GM13977 (cell line): ENCODE results near the gene NTM.

Experiments
- DNase-seq: peaks from one replicate; pipeline ENCODE4 v3.0.0; 2012; ENCODE audit warnings: low spot score
- in situ Hi-C: fragments of 300-500 bp; cut with MboI; formaldehyde crosslinking; loops from one replicate; pipeline ENCODE4 v1.12.0; 2022; ENCODE audit warnings: low sequenced_read_pairs, low pct_unique_long_range_greater_than_20kb, mixed read lengths, inconsistent platforms; ENCODE audit not compliant: unreplicated experiment
- TF ChIP-seq, protein P1 (sequence below): IDR thresholded peaks from 2 replicates; pipeline ENCODE4 v1.5.1; 2012; ENCODE audit warnings: mild to moderate bottlenecking, control low read depth; ENCODE audit not compliant: insufficient read depth; ENCODE audit errors: extremely low read depth, missing control alignments

Gene NTM

DNA sequence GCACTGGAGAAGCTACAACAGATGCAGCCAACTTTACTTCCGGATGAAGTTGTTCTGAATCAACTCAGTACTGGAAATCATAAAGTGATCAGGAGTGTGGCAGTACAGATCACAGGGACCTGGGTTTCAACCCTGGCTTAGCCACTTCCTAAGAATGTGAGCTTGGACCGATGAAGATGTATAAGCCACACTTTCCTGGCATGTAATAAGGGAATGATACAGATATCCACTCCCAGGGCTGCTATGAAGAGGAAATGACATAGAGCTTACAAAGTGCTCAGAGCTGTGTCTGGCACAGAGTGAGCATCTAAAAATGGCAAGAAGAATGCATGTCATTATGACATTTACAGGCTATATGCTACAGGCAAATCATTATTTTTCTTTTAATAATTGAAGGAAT, 378.7 kb downstream of the NTM start:
- no peak for DNase-seq
- in situ Hi-C loops, result no loop called here
- TF ChIP-seq, protein P1, sequence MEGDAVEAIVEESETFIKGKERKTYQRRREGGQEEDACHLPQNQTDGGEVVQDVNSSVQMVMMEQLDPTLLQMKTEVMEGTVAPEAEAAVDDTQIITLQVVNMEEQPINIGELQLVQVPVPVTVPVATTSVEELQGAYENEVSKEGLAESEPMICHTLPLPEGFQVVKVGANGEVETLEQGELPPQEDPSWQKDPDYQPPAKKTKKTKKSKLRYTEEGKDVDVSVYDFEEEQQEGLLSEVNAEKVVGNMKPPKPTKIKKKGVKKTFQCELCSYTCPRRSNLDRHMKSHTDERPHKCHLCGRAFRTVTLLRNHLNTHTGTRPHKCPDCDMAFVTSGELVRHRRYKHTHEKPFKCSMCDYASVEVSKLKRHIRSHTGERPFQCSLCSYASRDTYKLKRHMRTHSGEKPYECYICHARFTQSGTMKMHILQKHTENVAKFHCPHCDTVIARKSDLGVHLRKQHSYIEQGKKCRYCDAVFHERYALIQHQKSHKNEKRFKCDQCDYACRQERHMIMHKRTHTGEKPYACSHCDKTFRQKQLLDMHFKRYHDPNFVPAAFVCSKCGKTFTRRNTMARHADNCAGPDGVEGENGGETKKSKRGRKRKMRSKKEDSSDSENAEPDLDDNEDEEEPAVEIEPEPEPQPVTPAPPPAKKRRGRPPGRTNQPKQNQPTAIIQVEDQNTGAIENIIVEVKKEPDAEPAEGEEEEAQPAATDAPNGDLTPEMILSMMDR, result no peak

DNA sequence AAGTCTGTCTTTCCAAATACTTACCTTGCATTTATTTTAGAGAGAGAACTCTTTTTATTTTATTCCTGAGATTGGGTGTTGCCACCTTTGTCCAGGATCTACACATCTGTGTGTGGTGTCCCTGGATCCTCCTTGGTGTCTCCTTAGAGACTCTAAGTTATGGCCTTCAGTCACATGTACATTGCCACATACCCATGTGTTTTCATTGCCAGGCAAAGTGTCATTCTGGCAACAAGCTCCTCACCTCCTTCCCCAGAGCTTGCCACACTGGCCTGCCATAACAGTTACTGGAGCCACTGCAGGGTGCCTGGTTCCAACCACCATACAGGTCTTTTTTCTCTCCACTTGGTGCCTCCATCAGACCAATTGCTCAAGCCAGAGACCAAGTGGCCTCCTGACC, 379.7 kb downstream of the NTM start:
- in situ Hi-C loops, result no loop called here
- DNase-seq, result no peak
- TF ChIP-seq, protein P1, result no peak

DNA sequence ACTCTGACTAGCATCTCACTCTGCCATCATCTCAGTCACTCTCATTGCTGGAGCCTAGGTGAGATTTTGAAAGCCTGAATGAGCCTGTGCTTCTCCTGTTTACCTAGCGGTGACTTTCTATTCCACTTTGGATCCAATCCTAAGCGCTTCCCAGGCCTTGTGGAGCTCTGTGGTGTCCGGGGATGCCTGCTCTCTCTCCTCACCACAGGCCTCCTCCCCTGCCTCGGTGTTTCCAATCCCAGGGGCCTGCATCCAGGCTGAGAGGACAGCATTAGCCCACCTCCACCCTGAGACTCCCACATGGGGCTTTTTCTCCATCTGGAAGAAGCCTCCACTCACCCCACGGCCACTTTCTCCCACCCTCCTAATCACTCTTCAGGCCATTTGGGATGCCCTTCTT, 380.3 kb downstream of the NTM start:
- DNase-seq, result no peak
- TF ChIP-seq, protein P1, result no peak
- in situ Hi-C loops, result no loop called here

DNA sequence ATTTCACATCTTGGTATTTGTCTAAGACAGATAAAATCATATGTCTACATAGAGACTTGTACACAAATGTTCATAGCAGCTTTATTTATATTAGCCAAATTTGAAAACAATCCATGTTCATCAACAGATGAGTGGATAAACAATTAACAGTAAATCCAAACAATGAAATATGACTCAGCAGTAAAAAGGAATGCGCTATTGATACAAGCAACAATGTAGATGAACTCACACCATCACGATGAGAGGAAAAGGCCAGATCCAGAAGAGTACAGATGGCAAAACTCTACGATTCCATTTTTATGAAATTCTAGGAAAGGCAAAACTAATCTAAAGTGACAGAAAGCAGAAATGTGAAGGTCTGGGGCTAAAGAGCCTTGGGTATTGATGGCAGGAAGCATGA, 384.3 kb downstream of the NTM start:
- TF ChIP-seq, protein P1, result no peak
- DNase-seq, result no peak
- in situ Hi-C loops, result no loop called here

DNA sequence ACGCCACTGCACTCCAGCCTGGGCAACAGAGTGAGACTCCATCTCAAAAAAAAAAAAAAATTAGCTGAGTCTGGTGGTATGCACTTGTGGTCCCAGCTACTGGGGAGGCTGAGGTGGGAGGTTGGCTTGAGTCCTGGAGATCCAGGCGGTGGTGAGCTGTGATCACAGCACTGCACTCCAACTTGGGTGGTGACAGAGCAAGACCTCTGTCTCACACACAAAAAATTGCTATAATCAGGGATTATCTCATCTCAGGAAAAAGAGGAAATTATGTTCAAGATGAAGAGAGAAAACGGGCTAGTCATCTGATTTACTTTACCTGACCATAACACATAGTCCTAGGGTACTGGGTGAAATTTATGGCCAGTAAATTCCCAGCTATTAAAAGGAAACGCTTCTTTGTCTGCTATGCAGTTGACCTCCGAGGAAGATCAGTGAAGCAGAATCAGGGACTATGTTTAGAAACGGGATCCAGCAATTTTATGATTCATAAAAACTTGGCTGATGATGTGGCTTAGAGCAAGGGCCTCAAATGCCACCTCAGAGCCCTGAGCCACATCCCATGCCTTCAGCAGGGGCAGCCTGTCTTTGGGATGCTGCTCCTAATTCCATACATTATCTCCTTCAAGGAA, 386.2 kb downstream of the NTM start:
- no peak for DNase-seq
- TF ChIP-seq, protein P1, result no peak
- in situ Hi-C loops, result no loop called here

DNA sequence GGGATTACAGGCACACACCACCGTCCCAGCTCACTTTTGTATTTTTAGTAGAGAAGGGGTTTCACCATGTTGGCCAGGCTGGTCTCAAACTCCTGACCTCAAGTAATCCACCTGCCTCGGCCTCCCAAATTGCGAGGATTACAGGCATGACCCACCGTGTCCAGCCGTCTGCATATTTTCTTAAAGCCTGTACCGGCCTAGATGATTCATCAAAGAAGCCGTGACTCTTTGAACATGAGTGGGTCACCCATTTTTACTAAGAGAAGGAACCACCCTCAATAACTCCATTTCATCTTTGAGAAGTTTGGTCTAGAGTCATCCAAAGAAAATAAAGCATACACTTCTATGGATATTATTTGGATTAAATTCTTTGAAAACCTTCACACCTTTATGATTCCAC, 388.3 kb downstream of the NTM start:
- in situ Hi-C loops, result no loop called here
- TF ChIP-seq, protein P1, result no peak

More for the DNA sequence above, 388.3 kb downstream of the NTM start:
- no peak for DNase-seq
